Trophoblast cell (in vitro differentiated cells and primary cell): ENCODE data around the gene ADAMTS9.

Source experiments
- DNase-seq, 2 donors: peaks; one replicate each; pipeline ENCODE4 v3.0.0-alpha.2; 2016
- H2AFZ ChIP-seq: 2 replicates; pipeline ENCODE4 v1.6.1; 2013; ENCODE audit warnings: low read length, moderate library complexity, mild to moderate bottlenecking; ENCODE audit not compliant: insufficient read depth, poor library complexity
- H2AK5ac ChIP-seq: 2 replicates; pipeline ENCODE4 v1.6.1; 2013; ENCODE audit warnings: mild to moderate bottlenecking, low read length
- H2BK120ac ChIP-seq: 2 replicates; pipeline ENCODE4 v1.6.1; 2013; ENCODE audit warnings: low read length, mild to moderate bottlenecking, moderate library complexity; ENCODE audit not compliant: insufficient read depth, poor library complexity
- H2BK12ac ChIP-seq: 2 replicates; pipeline ENCODE4 v1.6.1; 2013; ENCODE audit warnings: mild to moderate bottlenecking, low read length, moderate library complexity
- H2BK5ac ChIP-seq: 2 replicates; pipeline ENCODE4 v1.6.1; 2013; ENCODE audit warnings: low read length, low read depth, moderate library complexity, mild to moderate bottlenecking; ENCODE audit not compliant: poor library complexity
- H3K14ac ChIP-seq: 2 replicates; pipeline ENCODE4 v1.6.1; 2013; ENCODE audit warnings: mild to moderate bottlenecking, low read length
- H3K18ac ChIP-seq: 2 replicates; pipeline ENCODE4 v1.6.1; 2013; ENCODE audit warnings: mild to moderate bottlenecking, low read length
- H3K23ac ChIP-seq: 2 replicates; pipeline ENCODE4 v1.6.1; 2013; ENCODE audit warnings: low read length
- H3K27ac ChIP-seq: 2 replicates; pipeline ENCODE4 v1.5.1; 2013; ENCODE audit warnings: low read depth, mild to moderate bottlenecking, inconsistent platforms, low read length, moderate library complexity
- H3K27me3 ChIP-seq: 2 replicates; pipeline ENCODE4 v1.6.1; 2013; ENCODE audit warnings: inconsistent platforms, mild to moderate bottlenecking, low read length, moderate library complexity; ENCODE audit not compliant: insufficient read depth
- H3K36me3 ChIP-seq, 2 experiments: 1 replicate in 1 of 2; 2 replicates in 1 of 2; pipeline ENCODE4 v1.6.1; 2013; ENCODE audit warnings: low read length in 2 of 2, mild to moderate bottlenecking in 2 of 2, moderate library complexity in 1 of 2; ENCODE audit not compliant: insufficient read depth in 2 of 2, control insufficient read depth in 1 of 2
- H3K4ac ChIP-seq: 2 replicates; pipeline ENCODE4 v1.6.1; 2013; ENCODE audit warnings: low read depth, mild to moderate bottlenecking, low read length, moderate library complexity
- H3K4me1 ChIP-seq, 2 experiments: 1 replicate in 1 of 2; 2 replicates in 1 of 2; pipeline ENCODE4 v1.6.1; 2013; ENCODE audit warnings: low read length in 2 of 2, mild to moderate bottlenecking in 2 of 2, moderate library complexity in 1 of 2; ENCODE audit not compliant: insufficient read depth in 2 of 2, control insufficient read depth in 1 of 2
- H3K4me2 ChIP-seq: 2 replicates; pipeline ENCODE4 v1.6.1; 2013; ENCODE audit warnings: inconsistent platforms, mild to moderate bottlenecking, low read length, moderate library complexity
- H3K4me3 ChIP-seq: 2 replicates; pipeline ENCODE4 v1.5.1; 2013; ENCODE audit warnings: mild to moderate bottlenecking, low read depth, low read length, inconsistent platforms
- H3K79me1 ChIP-seq: one replicate; pipeline ENCODE4 v1.6.1; 2013; ENCODE audit warnings: low read length
- H3K79me2 ChIP-seq: 2 replicates; pipeline ENCODE4 v1.6.1; 2013; ENCODE audit warnings: low read length, mild to moderate bottlenecking; ENCODE audit not compliant: control insufficient read depth, insufficient read depth, poor library complexity
- H3K9ac ChIP-seq: 2 replicates; pipeline ENCODE4 v1.6.1; 2013; ENCODE audit warnings: mild to moderate bottlenecking, low read length
- H3K9me3 ChIP-seq: 2 replicates; pipeline ENCODE4 v1.6.1; 2013; ENCODE audit warnings: low read depth, mild to moderate bottlenecking, control low read depth, inconsistent platforms, low read length; ENCODE audit not compliant: insufficient read depth
- H4K12ac ChIP-seq: 2 replicates; pipeline ENCODE4 v1.6.1; 2013; ENCODE audit warnings: low read depth, mild to moderate bottlenecking, low read length, moderate library complexity
- H4K8ac ChIP-seq: 2 replicates; pipeline ENCODE4 v1.6.1; 2013; ENCODE audit warnings: low read depth, mild to moderate bottlenecking, low read length, moderate library complexity
- H4K91ac ChIP-seq: one replicate; pipeline ENCODE4 v1.6.1; 2013; ENCODE audit warnings: low read depth, mild to moderate bottlenecking, low read length, moderate library complexity
- WGBS: extraction: QIAGEN DNeasy Blood & Tissue Kit; methylation state at CpG from one replicate; pipeline ENCODE4 v1.1.7; 2013; ENCODE audit warnings: missing lambda C conversion rate; ENCODE audit not compliant: insufficient read length, insufficient coverage; ENCODE audit errors: extremely low coverage; 5-methylcytosine and 5-hydroxymethylcytosine counted together

ADAMTS9 gene

DNA sequence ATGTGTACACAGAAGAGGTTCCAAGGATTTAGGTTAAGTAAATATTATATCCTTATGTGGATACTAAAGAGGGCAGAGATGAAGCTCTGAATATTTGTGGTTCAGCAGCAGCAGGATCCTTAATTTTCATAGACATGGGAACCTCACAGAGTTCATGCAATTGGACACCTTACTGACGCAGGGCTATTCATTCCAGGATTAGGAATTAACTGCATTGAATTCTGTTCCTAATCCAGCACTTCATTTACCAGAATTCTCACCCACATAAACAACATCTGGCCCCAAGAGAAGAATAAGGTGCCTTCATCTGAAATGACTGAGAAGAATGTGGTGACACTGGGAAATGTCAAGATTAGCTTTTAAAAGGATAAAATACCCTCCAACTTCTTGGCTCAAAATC, 62.4 kb downstream of the ADAMTS9 start:
- H3K23ac ChIP-seq = no peak overlapping the region
- H3K4me1 ChIP-seq = no peaks in the 10 kb centered on the region
- no peak overlapping the region for H3K4ac ChIP-seq
- no CpG with 5 or more reads among the region's 1 CpG for WGBS
- H2AFZ ChIP-seq = no peak overlapping the region
- H3K4me3 ChIP-seq = no peak overlapping the region
- H2BK120ac ChIP-seq = no peak overlapping the region
- H3K18ac ChIP-seq = no peak overlapping the region
- no peak overlapping the region for H2AK5ac ChIP-seq
- H4K8ac ChIP-seq = no peak overlapping the region
- no peaks in the 10 kb centered on the region for H3K79me2 ChIP-seq
- DNase-seq = no peak
- H3K14ac ChIP-seq = no peak overlapping the region
- H3K9ac ChIP-seq = no peak overlapping the region
- no peak overlapping the region for H3K27ac ChIP-seq
- H3K36me3 ChIP-seq = peaks cover 13 to 28% of the 10 kb centered on the region in 2 experiments
- no peak overlapping the region for H3K4me2 ChIP-seq
- no peaks in the 10 kb centered on the region for H3K27me3 ChIP-seq
- no peak overlapping the region for H4K91ac ChIP-seq
- H2BK12ac ChIP-seq = no peak overlapping the region
- no peaks in the 10 kb centered on the region for H3K9me3 ChIP-seq
- H2BK5ac ChIP-seq = no peak overlapping the region
- H4K12ac ChIP-seq = no peak overlapping the region
- H3K79me1 ChIP-seq = no peaks in the 10 kb centered on the region

DNA sequence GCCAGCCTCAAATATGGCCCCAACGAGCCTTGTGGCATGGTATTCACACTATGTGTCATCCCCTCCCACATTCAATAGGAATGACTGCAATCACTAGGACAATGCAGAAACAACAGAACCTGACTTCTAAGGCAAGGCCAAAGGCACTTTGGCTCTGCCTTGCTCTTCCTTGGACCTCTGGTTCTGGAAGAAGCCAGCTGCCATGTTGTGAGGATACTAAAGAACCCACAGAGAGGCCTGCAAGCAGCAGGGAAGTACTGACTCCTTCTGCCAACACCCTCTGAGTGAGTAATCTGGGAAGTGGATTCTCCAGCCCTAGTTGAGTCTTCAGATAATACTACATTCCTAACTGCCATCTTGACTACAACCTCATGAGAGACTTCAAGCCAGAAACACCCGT, 64.7 kb downstream of the ADAMTS9 start:
- peaks cover 10 to 23% of the 10 kb centered on the region in 2 experiments for H3K36me3 ChIP-seq
- no peak overlapping the region for H3K18ac ChIP-seq
- H3K4me1 ChIP-seq = no peaks in the 10 kb centered on the region
- no CpG with 5 or more reads among the region's 2 CpGs for WGBS
- no peak overlapping the region for H2BK12ac ChIP-seq
- H4K12ac ChIP-seq = no peak overlapping the region
- no peaks in the 10 kb centered on the region for H3K79me2 ChIP-seq
- H4K91ac ChIP-seq = no peak overlapping the region
- no peak overlapping the region for H3K23ac ChIP-seq
- no peaks in the 10 kb centered on the region for H3K9me3 ChIP-seq
- no peak overlapping the region for H2BK5ac ChIP-seq
- H3K9ac ChIP-seq = no peak overlapping the region
- H4K8ac ChIP-seq = no peak overlapping the region
- no peak overlapping the region for H2AK5ac ChIP-seq
- H3K79me1 ChIP-seq = no peaks in the 10 kb centered on the region
- H3K4me3 ChIP-seq = no peak overlapping the region
- H3K27me3 ChIP-seq = no peaks in the 10 kb centered on the region
- no peak overlapping the region for H3K4me2 ChIP-seq
- no peak overlapping the region for H3K27ac ChIP-seq
- no peak overlapping the region for H3K14ac ChIP-seq
- no peak overlapping the region for H3K4ac ChIP-seq
- no peak overlapping the region for H2AFZ ChIP-seq
- DNase-seq = no peak
- no peak overlapping the region for H2BK120ac ChIP-seq

- H2BK12ac ChIP-seq = no peak overlapping the region
- H2BK120ac ChIP-seq = no peak overlapping the region
- no peaks in the 10 kb centered on the region for H3K9me3 ChIP-seq
- H2BK5ac ChIP-seq = no peak overlapping the region
- H3K18ac ChIP-seq = no peak overlapping the region
- H3K27ac ChIP-seq = no peak overlapping the region
- H4K12ac ChIP-seq = no peak overlapping the region
- no peak for DNase-seq
- no peak overlapping the region for H4K8ac ChIP-seq
- H2AFZ ChIP-seq = no peak overlapping the region
- no peaks in the 10 kb centered on the region for H3K79me1 ChIP-seq
- H4K91ac ChIP-seq = no peak overlapping the region
- no peak overlapping the region for H3K4ac ChIP-seq
- H3K36me3 ChIP-seq = peaks cover 10 to 20% of the 10 kb centered on the region in 2 experiments
- no peaks in the 10 kb centered on the region for H3K4me1 ChIP-seq
- H3K27me3 ChIP-seq = no peaks in the 10 kb centered on the region
- H3K79me2 ChIP-seq = no peaks in the 10 kb centered on the region
- H3K4me3 ChIP-seq = no peak overlapping the region
- WGBS = no CpG with 5 or more reads among the region's 8 CpGs
- H3K9ac ChIP-seq = no peak overlapping the region
- H3K23ac ChIP-seq = no peak overlapping the region
- H2AK5ac ChIP-seq = no peak overlapping the region
- H3K14ac ChIP-seq = no peak overlapping the region
- H3K4me2 ChIP-seq = no peak overlapping the region
Observed at GRCh38 chr3:64621726-64622395, 65.9 kb downstream of the ADAMTS9 start.

DNA sequence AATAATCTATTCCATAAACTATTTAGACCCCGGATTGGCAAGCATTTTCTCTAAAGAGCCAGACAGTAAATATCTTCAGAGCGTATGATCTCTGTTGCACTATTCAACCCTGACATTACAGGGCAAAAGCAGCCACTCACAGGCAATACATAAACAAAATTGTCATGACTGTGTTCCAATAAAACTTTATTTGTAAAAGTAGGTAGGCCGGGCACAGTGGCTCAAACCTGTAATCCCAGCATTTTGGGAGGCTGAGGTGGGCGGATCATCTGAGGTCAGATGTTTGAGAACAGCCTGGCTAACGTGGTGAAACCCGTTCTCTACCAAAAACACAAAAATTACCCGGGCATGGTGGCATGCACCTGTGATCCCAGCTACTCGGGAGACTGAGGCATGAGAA, 66.5 kb downstream of the ADAMTS9 start:
- Histone ChIP-seq H3K9me3 (no peaks in the 10 kb centered on the region), H2AFZ (no peak overlapping the region), H3K79me1 (no peaks in the 10 kb centered on the region), H3K14ac (no peak overlapping the region), H3K4ac (no peak overlapping the region), H4K91ac (no peak overlapping the region), H3K18ac (no peak overlapping the region), H3K9ac (no peak overlapping the region), H3K4me2 (no peak overlapping the region), H3K23ac (no peak overlapping the region), H3K27ac (no peak overlapping the region), H2BK5ac (no peak overlapping the region), H2AK5ac (no peak overlapping the region), H2BK120ac (no peak overlapping the region), H3K4me3 (no peak overlapping the region), H3K4me1 (no peaks in the 10 kb centered on the region), H4K12ac (no peak overlapping the region), H4K8ac (no peak overlapping the region), H3K79me2 (no peaks in the 10 kb centered on the region), H3K36me3 (peaks cover 7 to 19% of the 10 kb centered on the region in 2 experiments), H3K27me3 (no peaks in the 10 kb centered on the region), H2BK12ac (no peak overlapping the region)
- DNase-seq = no peak
- WGBS = no CpG with 5 or more reads among the region's 8 CpGs
